ENCODE data around the gene PDE11A. TPM values are rescaled to one million over a fixed set of nuclear protein-coding genes. Genes with fewer than 3 reads are reported as not detected.

PDE11A gene
- total and polyA plus RNA-seq, 2 of the 13 experiments (the other 11 are each of a cell fraction or from before 2014, with no cell fraction given), result 1.2 to 1.7 TPM

DNA sequence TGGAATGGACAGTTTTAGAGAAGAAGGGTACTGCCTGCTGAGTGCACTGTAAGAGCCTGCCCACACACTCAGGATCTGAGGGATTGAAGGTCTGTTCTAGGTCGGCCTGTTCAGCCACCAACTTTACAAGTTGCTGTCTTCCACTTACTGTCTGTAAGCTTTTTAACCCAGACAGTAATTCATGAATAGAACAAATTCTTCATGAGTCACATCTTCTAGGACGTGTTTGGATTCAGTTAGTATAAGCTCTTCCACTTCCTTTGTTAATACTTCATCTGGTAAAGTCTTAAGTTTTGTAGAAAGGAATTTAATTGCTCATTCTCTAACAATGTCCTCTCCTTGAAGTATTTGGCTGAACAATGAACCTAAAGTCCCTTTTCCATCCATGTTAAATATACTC is 74.6 kb downstream of the PDE11A start:
- Histone ChIP-seq H3K4me2 (ENCODE audit: low read depth, low read length) (no peak overlapping the region), H3K9ac (ENCODE audit: insufficient read depth, low read depth, low read length) (no peak overlapping the region), H3K4me1 (ENCODE audit: insufficient read depth, low read length) (no peaks in the 10 kb centered on the region), H2AFZ (ENCODE audit: low read length) (no peak overlapping the region), H3K36me3 (replicated peaks in 1 of 2; ENCODE audit: control insufficient read depth in 1 of 2, insufficient read depth in 2 of 2, low read length in 2 of 2) (no peaks in the 10 kb centered on the region), H3K79me2 (ENCODE audit: insufficient read depth, low read length) (no peaks in the 10 kb centered on the region), H4K20me1 (ENCODE audit: insufficient read depth, low read length) (no peaks in the 10 kb centered on the region), H3K9me3 (ENCODE audit: low read length) (no peaks in the 10 kb centered on the region), H3K27me3 (ENCODE audit: control insufficient read depth in 1 of 2, insufficient read depth in 2 of 2, low read length in 2 of 2) (no peaks in the 10 kb centered on the region), H3K27ac (ENCODE audit: extremely low read length, insufficient read depth, low read length) (no peak overlapping the region), H3K4me3 (replicated peaks in 1 of 3; ENCODE audit: insufficient read depth in 1 of 3, low read depth in 2 of 3, low read length in 3 of 3) (no peak overlapping the region)
- CTCF ChIA-PET (ENCODE audit: low intra/inter-chr PET ratio, low total read pairs), result no interaction called here
- no peak for TF ChIP-seq KDM6A (CRISPR knock-in tag; IDR thresholded peaks at IDR 0.05; ENCODE audit: low read depth)
- no peak for TF ChIP-seq IKZF1 (IDR thresholded peaks at IDR 0.05)
- no peak for TF ChIP-seq TSC22D2 (CRISPR knock-in tag; IDR thresholded peaks at IDR 0.05; ENCODE audit: borderline replicate concordance)
- TF ChIP-seq, protein P1, sequence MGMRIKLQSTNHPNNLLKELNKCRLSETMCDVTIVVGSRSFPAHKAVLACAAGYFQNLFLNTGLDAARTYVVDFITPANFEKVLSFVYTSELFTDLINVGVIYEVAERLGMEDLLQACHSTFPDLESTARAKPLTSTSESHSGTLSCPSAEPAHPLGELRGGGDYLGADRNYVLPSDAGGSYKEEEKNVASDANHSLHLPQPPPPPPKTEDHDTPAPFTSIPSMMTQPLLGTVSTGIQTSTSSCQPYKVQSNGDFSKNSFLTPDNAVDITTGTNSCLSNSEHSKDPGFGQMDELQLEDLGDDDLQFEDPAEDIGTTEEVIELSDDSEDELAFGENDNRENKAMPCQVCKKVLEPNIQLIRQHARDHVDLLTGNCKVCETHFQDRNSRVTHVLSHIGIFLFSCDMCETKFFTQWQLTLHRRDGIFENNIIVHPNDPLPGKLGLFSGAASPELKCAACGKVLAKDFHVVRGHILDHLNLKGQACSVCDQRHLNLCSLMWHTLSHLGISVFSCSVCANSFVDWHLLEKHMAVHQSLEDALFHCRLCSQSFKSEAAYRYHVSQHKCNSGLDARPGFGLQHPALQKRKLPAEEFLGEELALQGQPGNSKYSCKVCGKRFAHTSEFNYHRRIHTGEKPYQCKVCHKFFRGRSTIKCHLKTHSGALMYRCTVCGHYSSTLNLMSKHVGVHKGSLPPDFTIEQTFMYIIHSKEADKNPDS (CRISPR knock-in tag; IDR thresholded peaks at IDR 0.05), result no peak
- TF ChIP-seq RFXANK (CRISPR knock-in tag; IDR thresholded peaks at IDR 0.05), result no peak
- TF ChIP-seq, protein P2, sequence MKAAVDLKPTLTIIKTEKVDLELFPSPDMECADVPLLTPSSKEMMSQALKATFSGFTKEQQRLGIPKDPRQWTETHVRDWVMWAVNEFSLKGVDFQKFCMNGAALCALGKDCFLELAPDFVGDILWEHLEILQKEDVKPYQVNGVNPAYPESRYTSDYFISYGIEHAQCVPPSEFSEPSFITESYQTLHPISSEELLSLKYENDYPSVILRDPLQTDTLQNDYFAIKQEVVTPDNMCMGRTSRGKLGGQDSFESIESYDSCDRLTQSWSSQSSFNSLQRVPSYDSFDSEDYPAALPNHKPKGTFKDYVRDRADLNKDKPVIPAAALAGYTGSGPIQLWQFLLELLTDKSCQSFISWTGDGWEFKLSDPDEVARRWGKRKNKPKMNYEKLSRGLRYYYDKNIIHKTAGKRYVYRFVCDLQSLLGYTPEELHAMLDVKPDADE (CRISPR knock-in tag; IDR thresholded peaks at IDR 0.05), result no peak
- TF ChIP-seq ZNF256 (CRISPR knock-in tag; conservative IDR thresholded peaks at IDR 0.05), result no peak
- no peak for TF ChIP-seq ERF (CRISPR knock-in tag; IDR thresholded peaks at IDR 0.05)
- no peak for TF ChIP-seq ZSCAN12 (CRISPR knock-in tag; IDR thresholded peaks at IDR 0.05)
- TF ChIP-seq THAP11 (CRISPR knock-in tag; IDR thresholded peaks at IDR 0.05), result no peak
- no peak for TF ChIP-seq TOPORS (CRISPR knock-in tag; IDR thresholded peaks at IDR 0.05)
- no peak for TF ChIP-seq TBX3 (IDR thresholded peaks at IDR 0.05; ENCODE audit: borderline replicate concordance)
- TF ChIP-seq SCMH1 (CRISPR knock-in tag; IDR thresholded peaks at IDR 0.05; ENCODE audit: borderline replicate concordance), result no peak
- TF ChIP-seq ZNF44 (CRISPR knock-in tag; IDR thresholded peaks at IDR 0.05), result no peak
- no peak for TF ChIP-seq ZNF354B (CRISPR knock-in tag; IDR thresholded peaks at IDR 0.05)
- TF ChIP-seq POLR2G (IDR thresholded peaks at IDR 0.05; ENCODE audit: low read depth, low read length), result no peak
- no peak for TF ChIP-seq HNRNPLL (IDR thresholded peaks at IDR 0.05; ENCODE audit: low read depth, low read length, poor library complexity, severe bottlenecking)
- no peak for TF ChIP-seq KLF16 (CRISPR knock-in tag; IDR thresholded peaks at IDR 0.05)
- DNase-seq (ENCODE audit: low spot score) (no peak), ATAC-seq (no peak), FAIRE-seq (no peak)
- WGBS (ENCODE audit: low lambda C conversion rate), result 14% methylated on average over 2 of the region's 2 CpGs
- in situ Hi-C loops (cut with HindIII; ENCODE audit: extremely low pct_ligation_motif_present, low pct_unique_long_range_greater_than_20kb) (no loop called here), intact Hi-C loops (cut with micrococcal nuclease; ENCODE audit: unreplicated experiment) (no loop called here)
- no TSS peak for BruUV-seq (replicated peaks)
- POLR2A ChIA-PET, result no interaction called here
